MCF 10A (cell line): ENCODE data around the gene TNIK. TPM values are rescaled to one million over a fixed set of nuclear protein-coding genes. Genes with fewer than 3 reads are reported as not detected.
A peak's percentile ranks its signal among the peaks of the same experiment; 100 is the strongest.

Experiments
- BruUV-seq: library from RNA; stranded (reverse); fragments of 400-500 nt; replicated peaks from 2 replicates; lab custom pipeline; 2021; lab: Mats Ljungman, UMichigan
- CTCF ChIA-PET: fragments of 300-600 bp; sonication (Branson Sonifier 250); formaldehyde crosslinking; extraction: SDS; loops from one replicate; lab custom pipeline; 2021; ENCODE audit warnings: antibody characterized with exemption, inconsistent platforms; lab: Yijun Ruan, JAX
- POLR2A ChIA-PET: fragments of 300-600, 350-650 bp; sonication (Branson Sonifier 250); formaldehyde crosslinking; extraction: SDS; loops from one replicate; lab custom pipeline; 2020; ENCODE audit warnings: antibody characterized with exemption, inconsistent platforms; lab: Yijun Ruan, JAX
- DNase-seq: peaks from one replicate; pipeline ENCODE4 v3.0.0-alpha.2; 2018; ENCODE audit not compliant: unreplicated experiment
- H3K27ac Mint-ChIP-seq: one replicate; pipeline ENCODE4 v1.8.0; 2022; ENCODE audit warnings: mild to moderate bottlenecking, low read depth, mixed read lengths; ENCODE audit not compliant: unreplicated experiment
- H3K27me3 Mint-ChIP-seq: one replicate; pipeline ENCODE4 v1.8.0; 2022; ENCODE audit warnings: mixed read lengths; ENCODE audit not compliant: insufficient read depth, unreplicated experiment
- H3K36me3 Mint-ChIP-seq: one replicate; pipeline ENCODE4 v1.8.0; 2022; ENCODE audit warnings: mild to moderate bottlenecking, moderate library complexity, mixed read lengths; ENCODE audit not compliant: insufficient read depth, unreplicated experiment
- H3K4me1 Mint-ChIP-seq: one replicate; pipeline ENCODE4 v1.8.0; 2022; ENCODE audit warnings: mixed read lengths; ENCODE audit not compliant: insufficient read depth, unreplicated experiment
- H3K4me3 Mint-ChIP-seq: one replicate; pipeline ENCODE4 v1.8.0; 2022; ENCODE audit warnings: mild to moderate bottlenecking, moderate library complexity, mixed read lengths; ENCODE audit not compliant: unreplicated experiment
- H3K9me3 Mint-ChIP-seq: one replicate; pipeline ENCODE4 v1.8.0; 2022; ENCODE audit warnings: mixed read lengths; ENCODE audit not compliant: unreplicated experiment
- intact Hi-C: fragments of 100-400 bp; cut with micrococcal nuclease; formaldehyde crosslinking; loops from 2 replicates; pipeline ENCODE4 v1.14.1; 2022
- total RNA-seq: library from RNA; stranded (reverse); gene quantifications from 2 replicates; pipeline ENCODE4 v1.2.3, GENCODE V29; 2022
- TF ChIP-seq, protein P1 (sequence below): fragments of 200-600 bp; IDR thresholded peaks from one replicate; pipeline ENCODE4 v1.8.0; 2022; ENCODE audit warnings: antibody characterized with exemption, mild to moderate bottlenecking; ENCODE audit not compliant: unreplicated experiment

TNIK gene
- total RNA-seq, 1 experiment from 2014 or later, result 3.4 TPM

DNA sequence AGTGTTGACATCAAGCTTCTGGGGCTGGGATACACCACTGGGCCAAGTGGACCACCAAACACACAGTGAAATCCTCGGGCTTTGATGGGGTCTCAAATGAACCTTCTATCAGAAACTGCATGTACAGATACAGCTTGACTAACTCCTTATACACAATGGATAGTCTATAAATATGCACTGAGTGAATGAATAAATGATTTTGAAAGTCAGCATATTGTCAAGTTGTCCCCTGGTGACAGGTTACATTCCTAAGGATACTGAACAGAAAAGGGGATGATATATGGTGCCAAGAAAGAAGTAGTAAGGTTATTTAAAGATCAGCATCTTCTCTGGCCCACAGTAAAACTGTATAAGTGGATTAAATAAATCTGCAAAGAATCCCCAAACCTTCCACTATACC, 274.2 kb downstream of the TNIK start:
- Mint-ChIP-seq H3K4me1 (peaks cover 30% of the 10 kb centered on the region), H3K9me3 (no peaks in the 10 kb centered on the region), H3K27me3 (no peaks in the 10 kb centered on the region), H3K27ac (no peak overlapping the region), H3K36me3 (no peaks in the 10 kb centered on the region), H3K4me3 (no peak overlapping the region)
- no peak for DNase-seq
- intact Hi-C loops, result loop anchor here (2.0 to 10.0 kb wide), 2 partner anchors 225 to 649 kb away; no protein-coding TSS in a partner anchor
- CTCF ChIA-PET, result interaction anchor here (0.7 to 5.7 kb wide), 9 partner anchors 10 to 385 kb away, joined by 3 to 64 read pairs (median 4); no protein-coding TSS in a partner anchor
- no TSS peak for BruUV-seq
- POLR2A ChIA-PET, result interaction anchor here (0.6 to 1.5 kb wide), 4 partner anchors 63 to 275 kb away, joined by 3 to 5 read pairs (median 3); no protein-coding TSS in a partner anchor
- TF ChIP-seq, protein P1, sequence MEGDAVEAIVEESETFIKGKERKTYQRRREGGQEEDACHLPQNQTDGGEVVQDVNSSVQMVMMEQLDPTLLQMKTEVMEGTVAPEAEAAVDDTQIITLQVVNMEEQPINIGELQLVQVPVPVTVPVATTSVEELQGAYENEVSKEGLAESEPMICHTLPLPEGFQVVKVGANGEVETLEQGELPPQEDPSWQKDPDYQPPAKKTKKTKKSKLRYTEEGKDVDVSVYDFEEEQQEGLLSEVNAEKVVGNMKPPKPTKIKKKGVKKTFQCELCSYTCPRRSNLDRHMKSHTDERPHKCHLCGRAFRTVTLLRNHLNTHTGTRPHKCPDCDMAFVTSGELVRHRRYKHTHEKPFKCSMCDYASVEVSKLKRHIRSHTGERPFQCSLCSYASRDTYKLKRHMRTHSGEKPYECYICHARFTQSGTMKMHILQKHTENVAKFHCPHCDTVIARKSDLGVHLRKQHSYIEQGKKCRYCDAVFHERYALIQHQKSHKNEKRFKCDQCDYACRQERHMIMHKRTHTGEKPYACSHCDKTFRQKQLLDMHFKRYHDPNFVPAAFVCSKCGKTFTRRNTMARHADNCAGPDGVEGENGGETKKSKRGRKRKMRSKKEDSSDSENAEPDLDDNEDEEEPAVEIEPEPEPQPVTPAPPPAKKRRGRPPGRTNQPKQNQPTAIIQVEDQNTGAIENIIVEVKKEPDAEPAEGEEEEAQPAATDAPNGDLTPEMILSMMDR, result no peak

- POLR2A ChIA-PET, result no interaction called here
- H3K27me3 Mint-ChIP-seq, result no peaks in the 10 kb centered on the region
- TF ChIP-seq, protein P1, result no peak
These were observed 275.8 kb downstream of the TNIK start for GRCh38 chr3:171184372-171184771.

GRCh38 chr3:171183042-171183441, 277.2 kb downstream of the TNIK start:
- TF ChIP-seq, protein P1, result peak; percentile 17
- BruUV-seq, result no TSS peak
- peak; percentile 25 for DNase-seq
- H3K9me3 Mint-ChIP-seq, result no peaks in the 10 kb centered on the region
- H3K4me1 Mint-ChIP-seq, result peaks cover 23% of the 10 kb centered on the region
- H3K4me3 Mint-ChIP-seq, result no peak overlapping the region
- ChIA-PET POLR2A (interaction anchor here (0.7 to 1.1 kb wide), 2 partner anchors 278 to 383 kb away, joined by 3 read pairs; no protein-coding TSS in a partner anchor), CTCF (interaction anchor here (0.6 to 1.8 kb wide), 5 partner anchors 61 to 375 kb away, joined by 3 to 8 read pairs (median 3); no protein-coding TSS in a partner anchor)
- no peaks in the 10 kb centered on the region for H3K27me3 Mint-ChIP-seq
- intact Hi-C loops, result loop anchor here (10.0 kb wide), 1 partner anchor 652 kb away; no protein-coding TSS in a partner anchor
- no peak overlapping the region for H3K27ac Mint-ChIP-seq
- H3K36me3 Mint-ChIP-seq, result no peaks in the 10 kb centered on the region

More at GRCh38 chr3:171184372-171184771, 275.8 kb downstream of the TNIK start:
- Mint-ChIP-seq H3K4me1 (peaks cover 23% of the 10 kb centered on the region), H3K9me3 (no peaks in the 10 kb centered on the region), H3K27ac (no peak overlapping the region), H3K36me3 (no peaks in the 10 kb centered on the region), H3K4me3 (no peak overlapping the region)
- no peak for DNase-seq
- no TSS peak for BruUV-seq
- intact Hi-C loops, result loop anchor here (10.0 kb wide), 1 partner anchor 650 kb away; no protein-coding TSS in a partner anchor
- CTCF ChIA-PET, result no interaction called here

GRCh38 chr3:171181907-171182690, 278.1 kb downstream of the TNIK start:
- no peak overlapping the region for H3K4me3 Mint-ChIP-seq
- CTCF ChIA-PET, result interaction anchor here (0.6 to 1.8 kb wide), 10 partner anchors 17 to 387 kb away, joined by 3 to 8 read pairs (median 3); no protein-coding TSS in a partner anchor
- no peaks in the 10 kb centered on the region for H3K27me3 Mint-ChIP-seq
- no peak overlapping the region for H3K27ac Mint-ChIP-seq
- intact Hi-C loops, result loop anchor here (1.0 to 10.0 kb wide), 2 partner anchors 132 to 653 kb away; no protein-coding TSS in a partner anchor
- no peaks in the 10 kb centered on the region for H3K36me3 Mint-ChIP-seq
- no TSS peak for BruUV-seq
- TF ChIP-seq, protein P1, result no peak
- no peaks in the 10 kb centered on the region for H3K9me3 Mint-ChIP-seq
- DNase-seq, result peak; percentile 64
- POLR2A ChIA-PET, result interaction anchor here (0.7 to 1.4 kb wide), 7 partner anchors 11 to 384 kb away, joined by 3 read pairs; no protein-coding TSS in a partner anchor
- peaks cover 23% of the 10 kb centered on the region for H3K4me1 Mint-ChIP-seq
